Measurements from ENCODE around the gene SPDEF.

The SPDEF gene

GRCh38 chr6:34547701-34548644 is 8.2 kb downstream of the SPDEF start:
- H3K4me3 ChIP-seq (ENCODE audit: low read depth, low read length): no peak overlapping the region
- TF ChIP-seq CTCF (IDR thresholded peaks at IDR 0.05; ENCODE audit: low read depth, low read length) (no peak), MYC (IDR thresholded peaks at IDR 0.05; ENCODE audit: low read depth, low read length) (no peak), POLR2A (IDR thresholded peaks at IDR 0.05; ENCODE audit: extremely low read depth, insufficient read length) (no peak), MAX (IDR thresholded peaks at IDR 0.05; ENCODE audit: low read depth, low read length) (no peak)
- no peak for DNase-seq (ENCODE audit: low read depth)

- TF ChIP-seq MAX (IDR thresholded peaks at IDR 0.05; ENCODE audit: low read depth, low read length) (no peak), CTCF (IDR thresholded peaks at IDR 0.05; ENCODE audit: low read depth, low read length) (no peak), MYC (IDR thresholded peaks at IDR 0.05; ENCODE audit: low read depth, low read length) (no peak), POLR2A (IDR thresholded peaks at IDR 0.05; ENCODE audit: extremely low read depth, insufficient read length) (no peak)
- DNase-seq (ENCODE audit: low read depth): no peak
- no peak overlapping the region for H3K4me3 ChIP-seq (ENCODE audit: low read depth, low read length)
These were observed 9.4 kb downstream of the SPDEF start for GRCh38 chr6:34546551-34547321.

DNA sequence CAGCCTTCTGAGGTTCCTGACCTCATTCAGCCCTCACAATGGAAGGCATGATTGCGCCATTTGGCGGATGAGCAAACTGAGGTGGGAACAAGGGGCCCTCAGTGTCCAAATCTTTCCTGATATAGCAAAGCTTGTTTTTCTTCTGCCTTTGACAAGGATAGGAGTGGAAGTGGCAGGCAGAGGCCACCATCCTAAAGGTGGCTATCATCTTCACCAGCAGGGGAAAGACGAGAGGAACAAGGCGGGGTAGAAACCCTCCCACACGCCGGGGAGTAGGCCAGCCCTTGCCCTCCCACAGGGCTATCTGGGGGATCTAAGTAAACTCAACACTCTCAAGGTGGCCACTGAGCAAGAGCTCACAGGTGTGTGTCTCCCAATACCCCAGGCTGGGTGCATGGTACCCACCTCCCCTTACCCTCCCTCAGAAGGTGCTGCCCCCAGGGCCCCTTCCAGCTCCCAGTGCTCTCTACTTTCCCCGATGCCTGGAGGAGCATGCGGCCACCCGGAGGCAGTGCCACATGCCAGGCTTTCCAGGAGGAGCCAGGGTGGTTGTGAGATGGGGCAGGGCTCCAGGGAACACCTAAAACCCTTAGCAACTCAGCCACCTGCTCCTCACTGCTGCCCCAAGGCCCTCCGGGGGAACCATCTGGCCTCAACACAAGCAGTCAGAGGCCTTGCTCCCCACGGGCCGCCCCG is 11.2 kb downstream of the SPDEF start:
- no peak overlapping the region for H3K4me3 ChIP-seq (ENCODE audit: low read depth, low read length)
- TF ChIP-seq CTCF (IDR thresholded peaks at IDR 0.05; ENCODE audit: low read depth, low read length) (no peak), MAX (IDR thresholded peaks at IDR 0.05; ENCODE audit: low read depth, low read length) (no peak), MYC (IDR thresholded peaks at IDR 0.05; ENCODE audit: low read depth, low read length) (no peak), POLR2A (IDR thresholded peaks at IDR 0.05; ENCODE audit: extremely low read depth, insufficient read length) (no peak)
- peak; percentile 74 for DNase-seq (ENCODE audit: low read depth)

- no peak overlapping the region for H3K4me3 ChIP-seq (ENCODE audit: low read depth, low read length)
- no peak for TF ChIP-seq MAX (IDR thresholded peaks at IDR 0.05; ENCODE audit: low read depth, low read length)
- no peak for TF ChIP-seq MYC (IDR thresholded peaks at IDR 0.05; ENCODE audit: low read depth, low read length)
- no peak for TF ChIP-seq CTCF (IDR thresholded peaks at IDR 0.05; ENCODE audit: low read depth, low read length)
- TF ChIP-seq POLR2A (IDR thresholded peaks at IDR 0.05; ENCODE audit: extremely low read depth, insufficient read length): no peak
- no peak for DNase-seq (ENCODE audit: low read depth)
These were observed 12.0 kb downstream of the SPDEF start for GRCh38 chr6:34544052-34544604.

- TF ChIP-seq POLR2A (IDR thresholded peaks at IDR 0.05; ENCODE audit: extremely low read depth, insufficient read length) (no peak), MAX (IDR thresholded peaks at IDR 0.05; ENCODE audit: low read depth, low read length) (no peak), MYC (IDR thresholded peaks at IDR 0.05; ENCODE audit: low read depth, low read length) (no peak), CTCF (IDR thresholded peaks at IDR 0.05; ENCODE audit: low read depth, low read length) (no peak)
- no peak overlapping the region for H3K4me3 ChIP-seq (ENCODE audit: low read depth, low read length)
- DNase-seq (ENCODE audit: low read depth): peak; percentile 70
These were observed 12.7 kb downstream of the SPDEF start for GRCh38 chr6:34543421-34543820.
